Measurements from ENCODE around the gene EEPD1. TPM values are rescaled to one million over a fixed set of nuclear protein-coding genes. Genes with fewer than 3 reads are reported as not detected.

EEPD1 gene
- total and polyA plus RNA-seq, 2 donors (not counting 3 experiments of a cell fraction or from before 2014, with no cell fraction given) = 0.40 to 0.42 TPM

GRCh38 chr7:36208426-36208825, 55.4 kb downstream of the EEPD1 start:
- H3K4me3 ChIP-seq (replicated peaks in 1 of 3; ENCODE audit: insufficient read depth in 1 of 3, low read depth in 1 of 3, low read length in 3 of 3) = no peak overlapping the region
- no peaks in the 10 kb centered on the region for H3K79me2 ChIP-seq (ENCODE audit: control insufficient read depth, insufficient read depth, low read length)
- dilution Hi-C loops (cut with MboI; ENCODE audit: extremely low pct_ligation_motif_present, low sequenced_read_pairs) (no loop called here), intact Hi-C loops (cut with micrococcal nuclease) (loop anchor here (10.0 kb wide), 1 partner anchor 224 kb away; no protein-coding TSS in a partner anchor)
- TF ChIP-seq EZH2 (IDR thresholded peaks at IDR 0.05; ENCODE audit: borderline replicate concordance, low read depth, low read length, severe bottlenecking) = no peak
- TF ChIP-seq GATA2 (IDR thresholded peaks at IDR 0.05; ENCODE audit: insufficient read depth, insufficient read length, low read depth, low read length) = no peak
- TF ChIP-seq FOS (IDR thresholded peaks at IDR 0.05; ENCODE audit: borderline replicate concordance, insufficient read depth, low read length) = no peak
- no peak for TF ChIP-seq MYC (IDR thresholded peaks at IDR 0.05; ENCODE audit: low read depth, low read length)
- TF ChIP-seq CTCF (IDR thresholded peaks at IDR 0.05; ENCODE audit: extremely low read depth in 1 of 2, insufficient read depth in 1 of 2, low read depth in 1 of 2, low read length in 2 of 2) = no peak
- no peak for TF ChIP-seq POLR2AphosphoS5 (IDR thresholded peaks at IDR 0.05; ENCODE audit: insufficient read depth, low read depth, low read length)
- no peak for TF ChIP-seq POLR2A (IDR thresholded peaks at IDR 0.05; ENCODE audit: low read depth, low read length)
- no peak overlapping the region for H3K9ac ChIP-seq (replicated peaks; ENCODE audit: extremely low read depth, insufficient read depth, low read length)
- BruUV-seq (replicated peaks) = no TSS peak
- no peak overlapping the region for H2AFZ ChIP-seq (ENCODE audit: low read depth, low read length)
- H4K20me1 ChIP-seq (replicated peaks; ENCODE audit: control insufficient read depth, extremely low read depth, insufficient read depth, low read length) = no peaks in the 10 kb centered on the region
- CTCF ChIA-PET = interaction anchor here (0.7 kb wide), 1 partner anchor 21 kb away, joined by 3 read pairs; no protein-coding TSS in a partner anchor
- no peak overlapping the region for H3K27ac ChIP-seq (ENCODE audit: insufficient read depth, low read depth, low read length)
- DNase-seq (ENCODE audit: low read depth, low spot score) (no peak), FAIRE-seq (no peak)
- H3K9me3 ChIP-seq (replicated peaks; ENCODE audit: control insufficient read depth, insufficient read depth, low read length) = no peaks in the 10 kb centered on the region
- H3K9me1 ChIP-seq (replicated peaks; ENCODE audit: control insufficient read depth, extremely low read depth, insufficient read depth, low read length) = no peaks in the 10 kb centered on the region
- H3K4me1 ChIP-seq (ENCODE audit: control insufficient read depth, extremely low read depth, insufficient read depth, low read length) = no peaks in the 10 kb centered on the region
- POLR2A ChIA-PET = no interaction called here
- H3K4me2 ChIP-seq (ENCODE audit: insufficient read depth, low read length) = no peak overlapping the region
- H3K36me3 ChIP-seq (ENCODE audit: control insufficient read depth in 2 of 2, extremely low read depth in 1 of 2, insufficient read depth in 2 of 2, low read length in 2 of 2) = no peaks in the 10 kb centered on the region
- H3K27me3 ChIP-seq (ENCODE audit: control insufficient read depth in 2 of 2, insufficient read depth in 2 of 2, low read length in 2 of 2) = peaks cover 0 to 2% of the 10 kb centered on the region in 2 experiments
